ENCODE measurements around the gene BCL7B. TPM values are rescaled to one million over a fixed set of nuclear protein-coding genes. Genes with fewer than 3 reads are reported as not detected.
A peak's percentile ranks its signal among the peaks of the same experiment; 100 is the strongest.
"Not testable (repeated sequence)": the region's sequence is repeated elsewhere in the genome, so short reads cannot be mapped to it uniquely, and the experiment has no call there.

Gene BCL7B
- total RNA-seq, 8 experiments from 2014 or later = 17.6 to 35.8 (median 32.1) TPM

- no peak for ATAC-seq (replicated peaks in 6 of 8)
- Histone ChIP-seq H3K27ac (no peak overlapping the region), H3K4me3 (no peak overlapping the region), H3K4me1 (replicated peaks in 1 of 2) (no peaks in the 10 kb centered on the region)
- WGBS, 10 experiments = 40 to 100% (median 82%) methylated on average over 1 to 2 of the region's 4 CpGs; no CpG with 5 or more reads in 2 of the 10 experiments
- in situ Hi-C loops (cut with MboI; ENCODE audit: low pct_unique_long_range_greater_than_20kb in 2 of 9, low sequenced_read_pairs in 9 of 9, unreplicated experiment in 9 of 9) = no loop called here
Measured at GRCh38 chr7:73567140-73567539, 9.7 kb upstream of the BCL7B start.

- H3K4me3 ChIP-seq; in situ Hi-C loops (cut with MboI; ENCODE audit: low pct_unique_long_range_greater_than_20kb in 2 of 9, low sequenced_read_pairs in 9 of 9, unreplicated experiment in 9 of 9); H3K4me1 ChIP-seq (replicated peaks in 1 of 2); H3K27ac ChIP-seq; ATAC-seq (replicated peaks in 6 of 8): not testable (repeated sequence)
Measured at GRCh38 chr7:73566431-73566830, 8.9 kb upstream of the BCL7B start.

- ATAC-seq (replicated peaks in 6 of 8) = peak in 1 of 8 experiments; percentile 24
- in situ Hi-C loops (cut with MboI; ENCODE audit: low pct_unique_long_range_greater_than_20kb in 2 of 9, low sequenced_read_pairs in 9 of 9, unreplicated experiment in 9 of 9) = no loop called here
- H3K27ac ChIP-seq = no peak overlapping the region
- no peaks in the 10 kb centered on the region for H3K4me1 ChIP-seq (replicated peaks in 1 of 2)
- no peak overlapping the region for H3K4me3 ChIP-seq
- 41 to 90% (median 64%) methylated on average over 2 to 7 of the region's 7 CpGs; no CpG with 5 or more reads in 1 of the 10 experiments for WGBS, 10 experiments
Measured at GRCh38 chr7:73565675-73566340, 8.3 kb upstream of the BCL7B start.

- Histone ChIP-seq H3K27ac (no peak overlapping the region), H3K4me3 (no peak overlapping the region), H3K4me1 (replicated peaks in 1 of 2) (peaks cover 13 to 15% of the 10 kb centered on the region in 2 donors)
- in situ Hi-C loops (cut with MboI; ENCODE audit: low pct_unique_long_range_greater_than_20kb in 2 of 9, low sequenced_read_pairs in 9 of 9, unreplicated experiment in 9 of 9) = no loop called here
- 24 to 80% (median 59%) methylated on average over 1 to 9 of the region's 11 CpGs for WGBS, 10 experiments
- peak in 7 of 8 experiments; percentile 16 to 46 (median 26) for ATAC-seq (replicated peaks in 6 of 8)
Measured at GRCh38 chr7:73560109-73560835, 2.8 kb upstream of the BCL7B start.

GRCh38 chr7:73557108-73557396 is 438 bp downstream of the BCL7B start:
- in situ Hi-C loops (cut with MboI; ENCODE audit: low pct_unique_long_range_greater_than_20kb in 2 of 9, low sequenced_read_pairs in 9 of 9, unreplicated experiment in 9 of 9) = no loop called here
- no CpG with 5 or more reads among the region's 36 CpGs for WGBS, 10 experiments
- Histone ChIP-seq H3K4me1 (replicated peaks in 1 of 2) (peaks cover 13 to 15% of the 10 kb centered on the region in 2 donors), H3K4me3 (peak overlapping the region; percentile 86 to 96 (median 94)), H3K27ac (peak overlapping the region; percentile 99 to 100)
- ATAC-seq (replicated peaks in 6 of 8) = peak; percentile 84 to 95 (median 91)

- in situ Hi-C loops (cut with MboI; ENCODE audit: low pct_unique_long_range_greater_than_20kb in 2 of 9, low sequenced_read_pairs in 9 of 9, unreplicated experiment in 9 of 9) = no loop called here
- Histone ChIP-seq H3K4me3 (peak overlapping the region; percentile 86 to 96 (median 94)), H3K27ac (peak overlapping the region in 1 of 2 donors; percentile 32), H3K4me1 (replicated peaks in 1 of 2) (peaks cover 13 to 15% of the 10 kb centered on the region in 2 donors)
- ATAC-seq (replicated peaks in 6 of 8) = peak in 2 of 8 experiments; percentile 0
- 0 to 57% (median 21%) methylated on average over 6 to 12 of the region's 28 CpGs; no CpG with 5 or more reads in 3 of the 10 experiments for WGBS, 10 experiments
Measured at GRCh38 chr7:73556208-73557107, 1.0 kb downstream of the BCL7B start.

- ATAC-seq (replicated peaks in 6 of 8) = no peak
- peak overlapping the region in 1 of 5 donors; percentile 86 for H3K4me3 ChIP-seq
- H3K4me1 ChIP-seq (replicated peaks in 1 of 2) = peaks cover 13 to 15% of the 10 kb centered on the region in 2 donors
- 48 to 100% (median 88%) methylated on average over 3 to 6 of the region's 6 CpGs; no CpG with 5 or more reads in 3 of the 10 experiments for WGBS, 10 experiments
- in situ Hi-C loops (cut with MboI; ENCODE audit: low pct_unique_long_range_greater_than_20kb in 2 of 9, low sequenced_read_pairs in 9 of 9, unreplicated experiment in 9 of 9) = no loop called here
- no peak overlapping the region for H3K27ac ChIP-seq
Measured at GRCh38 chr7:73555411-73555982, 2.0 kb downstream of the BCL7B start.

- H3K4me1 ChIP-seq (replicated peaks in 1 of 2); H3K4me3 ChIP-seq; in situ Hi-C loops (cut with MboI; ENCODE audit: low pct_unique_long_range_greater_than_20kb in 2 of 9, low sequenced_read_pairs in 9 of 9, unreplicated experiment in 9 of 9); H3K27ac ChIP-seq; ATAC-seq (replicated peaks in 6 of 8): not testable (repeated sequence)
- WGBS, 10 experiments = 80 to 100% (median 91%) methylated on average over 1 to 5 of the region's 5 CpGs; no CpG with 5 or more reads in 2 of the 10 experiments
Measured at GRCh38 chr7:73550093-73550492, 7.4 kb downstream of the BCL7B start.

GRCh38 chr7:73549176-73549575 is 8.3 kb downstream of the BCL7B start:
- Histone ChIP-seq H3K4me1 (replicated peaks in 1 of 2) (no peaks in the 10 kb centered on the region), H3K27ac (no peak overlapping the region), H3K4me3 (no peak overlapping the region)
- in situ Hi-C loops (cut with MboI; ENCODE audit: low pct_unique_long_range_greater_than_20kb in 2 of 9, low sequenced_read_pairs in 9 of 9, unreplicated experiment in 9 of 9) = loop anchor here in 1 of 9 experiments (25.0 kb wide), 1 partner anchor 88 kb away; no protein-coding TSS in a partner anchor
- ATAC-seq (replicated peaks in 6 of 8) = no peak
- WGBS, 10 experiments = 92 to 100% (median 100%) methylated on average over 1 to 3 of the region's 4 CpGs; no CpG with 5 or more reads in 3 of the 10 experiments

- H3K4me1 ChIP-seq (replicated peaks in 1 of 2) = no peaks in the 10 kb centered on the region
- in situ Hi-C loops (cut with MboI; ENCODE audit: low pct_unique_long_range_greater_than_20kb in 2 of 9, low sequenced_read_pairs in 9 of 9, unreplicated experiment in 9 of 9) = loop anchor here in 1 of 9 experiments (25.0 kb wide), 1 partner anchor 89 kb away; no protein-coding TSS in a partner anchor
- H3K27ac ChIP-seq = no peak overlapping the region
- 84 to 100% (median 100%) methylated on average over 1 to 7 of the region's 9 CpGs; no CpG with 5 or more reads in 3 of the 10 experiments for WGBS, 10 experiments
- H3K4me3 ChIP-seq = no peak overlapping the region
- ATAC-seq (replicated peaks in 6 of 8) = no peak
Measured at GRCh38 chr7:73547841-73548240, 9.6 kb downstream of the BCL7B start.

GRCh38 chr7:73544678-73545077 is 12.8 kb downstream of the BCL7B start:
- in situ Hi-C loops (cut with MboI; ENCODE audit: low pct_unique_long_range_greater_than_20kb in 2 of 9, low sequenced_read_pairs in 9 of 9, unreplicated experiment in 9 of 9) = loop anchor here in 1 of 9 experiments (25.0 kb wide), 1 partner anchor 93 kb away; no protein-coding TSS in a partner anchor
- H3K27ac ChIP-seq = no peak overlapping the region
- WGBS, 10 experiments = 71 to 100% (median 97%) methylated on average over 1 to 2 of the region's 2 CpGs; no CpG with 5 or more reads in 2 of the 10 experiments
- ATAC-seq (replicated peaks in 6 of 8) = no peak
- no peaks in the 10 kb centered on the region for H3K4me1 ChIP-seq (replicated peaks in 1 of 2)
- no peak overlapping the region for H3K4me3 ChIP-seq

GRCh38 chr7:73541722-73542121 is 15.8 kb downstream of the BCL7B start:
- WGBS, 10 experiments = 89 to 100% (median 96%) methylated on average over 3 to 6 of the region's 10 CpGs; no CpG with 5 or more reads in 4 of the 10 experiments
- no peak overlapping the region for H3K4me3 ChIP-seq
- H3K4me1 ChIP-seq (replicated peaks in 1 of 2) = no peaks in the 10 kb centered on the region
- ATAC-seq (replicated peaks in 6 of 8) = no peak
- in situ Hi-C loops (cut with MboI; ENCODE audit: low pct_unique_long_range_greater_than_20kb in 2 of 9, low sequenced_read_pairs in 9 of 9, unreplicated experiment in 9 of 9) = loop anchor here in 1 of 9 experiments (25.0 kb wide), 1 partner anchor 96 kb away; no protein-coding TSS in a partner anchor
- H3K27ac ChIP-seq = no peak overlapping the region

All from motor neuron (in vitro differentiated cells).